Karpas-422 (cell line): ENCODE measurements around the gene COL5A1. TPM values are rescaled to one million over a fixed set of nuclear protein-coding genes. Genes with fewer than 3 reads are reported as not detected.

ENCODE experiments used
- DNase-seq: peaks from one replicate; pipeline ENCODE4 v3.0.0-alpha.2; 2015
- H2AFZ ChIP-seq: fragments of 200-600 bp; sonication (generic); 2 replicates; pipeline ENCODE4 v1.6.1; 2014; ENCODE audit warnings: antibody characterized with exemption, low read length, mixed read lengths
- H3K27ac ChIP-seq: fragments of 200-600 bp; sonication (generic); 2 replicates; pipeline ENCODE4 v1.5.1; 2014; ENCODE audit warnings: mild to moderate bottlenecking, low read length, moderate library complexity
- H3K27me3 ChIP-seq: fragments of 200-600 bp; sonication (generic); 2 replicates; pipeline ENCODE4 v1.6.1; 2014; ENCODE audit warnings: low read length, mixed read lengths
- H3K36me3 ChIP-seq: fragments of 200-600 bp; sonication (generic); 2 replicates; pipeline ENCODE4 v1.6.1; 2014; ENCODE audit warnings: low read length, mixed read lengths; ENCODE audit not compliant: insufficient read depth
- H3K4me1 ChIP-seq: fragments of 200-600 bp; sonication (generic); 2 replicates; pipeline ENCODE4 v1.6.1; 2014; ENCODE audit warnings: mild to moderate bottlenecking, low read length, mixed read lengths
- H3K4me2 ChIP-seq: fragments of 200-600 bp; sonication (generic); 2 replicates; pipeline ENCODE4 v1.6.1; 2014; ENCODE audit warnings: low read length, low read depth, mild to moderate bottlenecking; ENCODE audit not compliant: poor library complexity, severe bottlenecking
- H3K4me3 ChIP-seq: fragments of 200-600 bp; sonication (generic); 2 replicates; pipeline ENCODE4 v1.5.1; 2014; ENCODE audit warnings: mild to moderate bottlenecking, antibody characterized with exemption, low read length, mixed read lengths
- H3K79me2 ChIP-seq: fragments of 200-600 bp; sonication (generic); 2 replicates; pipeline ENCODE4 v1.6.1; 2014; ENCODE audit warnings: mild to moderate bottlenecking, low read length, mixed read lengths
- H3K9ac ChIP-seq: fragments of 200-600 bp; sonication (generic); 2 replicates; pipeline ENCODE4 v1.6.0; 2014; ENCODE audit warnings: low read length
- H3K9me2 ChIP-seq: fragments of 200-600 bp; sonication (generic), shearing (Covaris generic); replicated peaks from 2 replicates; pipeline ENCODE4 v1.6.0; 2014; ENCODE audit warnings: mild to moderate bottlenecking, low read length, moderate library complexity; ENCODE audit not compliant: insufficient read depth
- H3K9me3 ChIP-seq: fragments of 300-700, 200-600 bp; sonication (generic); 2 replicates; pipeline ENCODE4 v1.6.1; 2014; ENCODE audit warnings: low read length, mixed read lengths
- H4K20me1 ChIP-seq: fragments of 200-600 bp; sonication (generic); 2 replicates; pipeline ENCODE4 v1.6.1; 2014; ENCODE audit warnings: mild to moderate bottlenecking, antibody characterized with exemption, low read length, low read depth; ENCODE audit not compliant: insufficient read depth
- total RNA-seq: library from RNA; depleted of rRNA; stranded (reverse); fragments of >200 nt; shearing (Covaris generic); gene quantifications from 2 replicates; pipeline ENCODE4 v1.2.3, GENCODE V29; 2014; ENCODE audit warnings: low replicate concordance

The COL5A1 gene
- total RNA-seq, 1 experiment from 2014 or later = not detected

- Histone ChIP-seq H3K79me2 (no peaks in the 10 kb centered on the region), H2AFZ (no peak overlapping the region), H3K4me1 (no peaks in the 10 kb centered on the region), H3K36me3 (no peaks in the 10 kb centered on the region), H3K9me2 (no peaks in the 10 kb centered on the region), H3K27me3 (no peaks in the 10 kb centered on the region), H3K27ac (no peak overlapping the region), H3K4me3 (no peak overlapping the region), H4K20me1 (no peaks in the 10 kb centered on the region), H3K9me3 (no peaks in the 10 kb centered on the region), H3K9ac (no peak overlapping the region), H3K4me2 (no peak overlapping the region)
- no peak for DNase-seq
Measured at GRCh38 chr9:134728021-134728795, 86.6 kb downstream of the COL5A1 start.

- H3K27ac ChIP-seq = no peak overlapping the region
- H3K4me1 ChIP-seq = no peaks in the 10 kb centered on the region
Measured at GRCh38 chr9:134728801-134729495, 87.3 kb downstream of the COL5A1 start.

GRCh38 chr9:134730011-134730760 lies 88.6 kb downstream of the COL5A1 start:
- Histone ChIP-seq H3K9me3 (no peaks in the 10 kb centered on the region), H3K9me2 (no peaks in the 10 kb centered on the region), H2AFZ (no peak overlapping the region), H3K4me3 (no peak overlapping the region), H3K9ac (no peak overlapping the region), H4K20me1 (no peaks in the 10 kb centered on the region), H3K27ac (no peak overlapping the region), H3K79me2 (no peaks in the 10 kb centered on the region), H3K4me2 (no peak overlapping the region), H3K36me3 (no peaks in the 10 kb centered on the region), H3K27me3 (no peaks in the 10 kb centered on the region), H3K4me1 (no peaks in the 10 kb centered on the region)
- no peak for DNase-seq

More at GRCh38 chr9:134728801-134729495, 87.3 kb downstream of the COL5A1 start:
- no peak overlapping the region for H2AFZ ChIP-seq
- no peaks in the 10 kb centered on the region for H3K9me2 ChIP-seq
- H4K20me1 ChIP-seq = no peaks in the 10 kb centered on the region
- H3K9me3 ChIP-seq = no peaks in the 10 kb centered on the region
- DNase-seq = no peak
- no peak overlapping the region for H3K9ac ChIP-seq
- H3K36me3 ChIP-seq = no peaks in the 10 kb centered on the region
- H3K79me2 ChIP-seq = no peaks in the 10 kb centered on the region
- no peak overlapping the region for H3K4me2 ChIP-seq
- H3K4me3 ChIP-seq = no peak overlapping the region
- no peaks in the 10 kb centered on the region for H3K27me3 ChIP-seq

DNA sequence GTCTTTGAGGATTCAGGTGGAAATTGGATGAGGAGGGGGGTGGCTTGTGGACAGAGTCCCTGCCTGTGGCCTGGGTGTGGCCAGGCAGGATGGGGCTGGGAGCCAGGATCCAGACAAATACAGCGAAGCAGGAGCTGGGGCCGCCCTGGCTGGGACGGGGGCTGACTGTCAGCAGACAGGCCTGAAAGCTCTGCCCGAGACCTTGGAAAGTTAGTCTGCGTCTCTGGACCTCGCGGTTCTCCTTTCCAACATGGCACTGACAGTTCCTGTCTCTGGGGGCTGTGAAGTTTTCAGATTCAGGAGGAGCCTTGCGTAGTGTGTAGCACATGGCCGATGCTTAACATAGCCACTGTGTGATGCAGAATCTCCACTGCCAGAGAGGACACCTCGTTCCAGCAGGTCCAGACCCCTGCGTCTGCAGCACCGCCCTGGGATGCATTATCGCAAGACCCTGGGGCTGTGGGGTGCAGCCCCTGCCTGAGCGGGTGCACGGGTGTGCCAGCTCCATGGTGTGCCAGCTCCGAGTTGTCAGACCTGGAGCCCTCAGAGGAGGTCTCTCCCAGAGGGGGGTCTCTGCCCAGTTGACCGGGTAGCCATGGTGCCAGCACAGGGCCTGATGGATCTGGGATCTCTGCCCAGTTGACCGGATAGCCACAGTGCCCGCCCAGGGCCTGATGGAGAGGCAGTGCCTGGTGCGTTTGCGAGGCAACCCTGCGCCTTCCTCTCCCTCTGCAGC lies 89.3 kb downstream of the COL5A1 start:
- Histone ChIP-seq H3K27me3 (no peaks in the 10 kb centered on the region), H3K4me2 (no peak overlapping the region), H3K9me3 (no peaks in the 10 kb centered on the region), H3K4me1 (no peaks in the 10 kb centered on the region), H3K27ac (no peak overlapping the region), H3K9ac (no peak overlapping the region), H3K4me3 (no peak overlapping the region), H2AFZ (no peak overlapping the region), H3K79me2 (no peaks in the 10 kb centered on the region), H3K9me2 (no peaks in the 10 kb centered on the region), H3K36me3 (no peaks in the 10 kb centered on the region), H4K20me1 (no peaks in the 10 kb centered on the region)
- no peak for DNase-seq

DNA sequence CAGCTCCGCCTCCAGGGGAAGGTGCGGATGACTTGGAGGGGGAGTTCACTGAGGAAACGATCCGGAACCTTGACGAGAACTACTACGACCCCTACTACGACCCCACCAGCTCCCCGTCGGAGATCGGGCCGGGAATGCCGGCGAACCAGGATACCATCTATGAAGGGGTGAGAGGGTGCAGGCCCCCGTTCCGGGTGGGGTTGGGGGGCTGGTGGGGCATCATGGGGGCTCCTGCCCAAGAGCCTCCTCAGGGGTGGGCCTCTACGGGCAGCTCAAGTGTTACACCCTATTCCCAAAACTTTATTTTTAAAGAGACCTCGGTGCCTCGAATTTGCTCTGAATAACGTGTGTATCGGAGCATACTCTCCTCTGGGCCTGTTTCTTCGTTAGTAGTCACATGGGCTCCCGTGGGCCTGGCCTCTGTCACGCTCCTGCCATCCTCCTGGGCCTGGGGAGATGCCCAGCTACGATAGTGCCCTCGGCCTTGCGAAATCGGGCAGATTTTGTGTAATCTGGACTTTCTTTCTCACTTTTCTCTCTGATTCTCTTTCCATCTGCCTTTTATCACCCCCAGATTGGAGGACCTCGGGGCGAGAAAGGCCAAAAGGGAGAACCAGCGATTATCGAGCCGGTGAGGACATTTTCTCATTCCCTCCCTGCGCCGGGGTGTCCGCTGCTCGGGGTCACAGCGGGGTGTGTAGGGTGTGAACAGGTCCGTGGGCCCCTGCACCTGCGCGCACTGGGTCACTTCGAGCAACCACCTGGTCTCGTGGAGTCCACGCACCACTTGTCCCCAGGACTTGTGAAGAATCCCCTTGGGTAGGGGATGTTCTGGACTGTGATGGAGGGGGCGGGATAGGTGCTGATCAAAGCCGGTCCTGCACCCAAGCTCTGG lies 90.1 kb downstream of the COL5A1 start:
- H3K27ac ChIP-seq = no peak overlapping the region
- no peaks in the 10 kb centered on the region for H3K79me2 ChIP-seq
- H3K9ac ChIP-seq = no peak overlapping the region
- no peak for DNase-seq
- H3K36me3 ChIP-seq = no peaks in the 10 kb centered on the region
- no peaks in the 10 kb centered on the region for H3K4me1 ChIP-seq
- no peaks in the 10 kb centered on the region for H3K9me3 ChIP-seq
- H3K9me2 ChIP-seq = no peaks in the 10 kb centered on the region
- H4K20me1 ChIP-seq = no peaks in the 10 kb centered on the region
- H3K4me2 ChIP-seq = no peak overlapping the region
- no peaks in the 10 kb centered on the region for H3K27me3 ChIP-seq
- H3K4me3 ChIP-seq = no peak overlapping the region
- H2AFZ ChIP-seq = no peak overlapping the region

DNA sequence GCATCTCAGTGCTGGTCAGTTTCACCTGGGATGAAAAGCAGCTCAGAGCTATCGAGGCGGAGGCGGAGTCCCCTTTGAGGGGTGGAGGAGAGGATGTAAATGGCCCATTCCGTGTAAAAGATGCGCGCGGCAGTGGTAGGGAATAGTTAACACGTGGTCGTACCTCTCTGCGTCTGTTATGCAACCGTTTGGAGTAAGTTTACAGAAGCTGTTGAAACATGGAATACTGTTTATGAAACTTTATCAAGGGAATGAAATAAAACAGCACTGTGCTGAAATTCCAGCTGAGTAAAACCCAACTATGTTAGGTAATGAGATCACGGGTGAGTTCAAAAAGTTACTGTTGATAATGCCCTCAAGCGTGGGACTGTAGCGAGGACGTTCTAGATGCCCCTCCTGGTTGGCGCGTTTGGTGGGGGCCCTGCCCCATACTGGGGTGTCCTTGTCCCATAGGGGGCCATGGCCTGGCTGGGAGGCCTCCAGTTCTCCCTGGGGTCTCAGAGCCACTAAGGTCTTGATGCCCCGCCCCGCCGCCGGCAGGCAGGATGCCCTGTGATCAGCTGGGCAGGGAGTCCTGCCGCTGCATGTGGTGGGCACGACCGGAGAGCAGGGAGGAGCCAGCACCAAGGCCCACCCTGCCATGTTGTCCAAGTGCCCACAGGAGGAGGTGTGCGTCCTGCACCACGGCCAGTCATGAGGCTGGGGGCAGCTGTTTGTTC lies 90.9 kb downstream of the COL5A1 start:
- Histone ChIP-seq H2AFZ (no peak overlapping the region), H3K27me3 (no peaks in the 10 kb centered on the region)
- DNase-seq = no peak

More for the DNA sequence above, 90.9 kb downstream of the COL5A1 start:
- H3K9me3 ChIP-seq = no peaks in the 10 kb centered on the region
- no peak overlapping the region for H3K27ac ChIP-seq
- no peaks in the 10 kb centered on the region for H4K20me1 ChIP-seq
- H3K79me2 ChIP-seq = no peaks in the 10 kb centered on the region
- no peaks in the 10 kb centered on the region for H3K9me2 ChIP-seq
- no peaks in the 10 kb centered on the region for H3K4me1 ChIP-seq
- H3K4me3 ChIP-seq = no peak overlapping the region
- no peak overlapping the region for H3K4me2 ChIP-seq
- H3K9ac ChIP-seq = no peak overlapping the region
- H3K36me3 ChIP-seq = no peaks in the 10 kb centered on the region
